T-helper 2 cell treated with Interferon-gamma antibody and Interleukin-4, amounts not matched to agents 100 ng/mL and 5 ng/mL, for 36 hours (primary cell): ENCODE measurements around the gene LY6G5C. TPM values are rescaled to one million over a fixed set of nuclear protein-coding genes. Genes with fewer than 3 reads are reported as not detected.

ENCODE experiments used
- total RNA-seq: library from RNA; stranded (reverse); gene quantifications from 2 replicates; pipeline ENCODE4 v1.2.3, GENCODE V29; 2022

LY6G5C gene
- total RNA-seq, 1 donor from 2014 or later = 4.2 TPM

Other genes starting within 250 kb of the LY6G5C start
- gene MICB, start 182.9 kb downstream of the LY6G5C start, total RNA-seq = 51.2 and 54.9 TPM in 2 replicates
- not detected in 2 replicates for gene MCCD1, start 152.1 kb downstream of the LY6G5C start, total RNA-seq
- 431 and 439 TPM in 2 replicates for gene DDX39B, start 139.1 kb downstream of the LY6G5C start, total RNA-seq
- gene ATP6V1G2, start 134.5 kb downstream of the LY6G5C start, total RNA-seq = 1.3 and 1.7 TPM in 2 replicates
- 14.3 and 16.3 TPM in 2 replicates for gene NFKBIL1, start 133.5 kb downstream of the LY6G5C start, total RNA-seq
- 29.4 and 30.0 TPM in 2 replicates for gene LTA, start 108.8 kb downstream of the LY6G5C start, total RNA-seq
- 45.3 and 45.8 TPM in 2 replicates for gene TNF, start 105.5 kb downstream of the LY6G5C start, total RNA-seq
- 767 and 782 TPM in 2 replicates for gene LTB, start 98.6 kb downstream of the LY6G5C start, total RNA-seq
- gene LST1, start 94.8 kb downstream of the LY6G5C start, total RNA-seq = 29.8 and 33.1 TPM in 2 replicates
- 72.4 and 75.5 TPM in 2 replicates for gene NCR3, start 88.1 kb downstream of the LY6G5C start, total RNA-seq
- gene AIF1, start 65.8 kb downstream of the LY6G5C start, total RNA-seq = 67.9 and 70.2 TPM in 2 replicates
- 236 and 240 TPM in 2 replicates for gene PRRC2A, start 60.4 kb downstream of the LY6G5C start, total RNA-seq
- gene BAG6, start 28.4 kb downstream of the LY6G5C start, total RNA-seq = 266 and 270 TPM in 2 replicates
- 3.0 TPM in 2 replicates for gene APOM, start 25.2 kb downstream of the LY6G5C start, total RNA-seq
- 20.8 and 21.6 TPM in 2 replicates for gene C6orf47, start 20.3 kb downstream of the LY6G5C start, total RNA-seq
- 29.2 and 31.4 TPM in 2 replicates for gene GPANK1, start 16.1 kb downstream of the LY6G5C start, total RNA-seq
- 220 and 229 TPM in 2 replicates for gene CSNK2B, start 15.0 kb downstream of the LY6G5C start, total RNA-seq
- 27.9 and 32.1 TPM in 2 replicates for gene LY6G5B, start 11.1 kb downstream of the LY6G5C start, total RNA-seq
- 53.8 and 54.9 TPM in 2 replicates for gene ABHD16A, start 22.3 kb upstream of the LY6G5C start, total RNA-seq
- gene LY6G6F, start 25.8 kb upstream of the LY6G5C start, total RNA-seq = 0.34 TPM in 1 of 2 replicates, not detected in the other
- not detected in 2 replicates for gene LY6G6D, start 34.3 kb upstream of the LY6G5C start, total RNA-seq
- 0.25 TPM in 1 of 2 replicates, not detected in the other for gene LY6G6C, start 40.7 kb upstream of the LY6G5C start, total RNA-seq
- gene MPIG6B, start 42.3 kb upstream of the LY6G5C start, total RNA-seq = not detected in 2 replicates
- gene DDAH2, start 48.2 kb upstream of the LY6G5C start, total RNA-seq = 12.2 and 15.5 TPM in 2 replicates
- 590 and 596 TPM in 2 replicates for gene CLIC1, start 55.5 kb upstream of the LY6G5C start, total RNA-seq
- gene MSH5, start 58.9 kb upstream of the LY6G5C start, total RNA-seq = 75.2 and 76.5 TPM in 2 replicates
- 16.6 and 20.2 TPM in 2 replicates for gene SAPCD1, start 81.6 kb upstream of the LY6G5C start, total RNA-seq
- gene VWA7, start 96.3 kb upstream of the LY6G5C start, total RNA-seq = 4.6 and 4.9 TPM in 2 replicates
- gene VARS1, start 114.7 kb upstream of the LY6G5C start, total RNA-seq = 124 TPM in 2 replicates
- gene LSM2, start 125.9 kb upstream of the LY6G5C start, total RNA-seq = 101 and 104 TPM in 2 replicates
- 2.6 and 2.8 TPM in 2 replicates for gene HSPA1L, start 134.2 kb upstream of the LY6G5C start, total RNA-seq
- 117 and 120 TPM in 2 replicates for gene HSPA1A, start 134.5 kb upstream of the LY6G5C start, total RNA-seq
- 83.9 and 85.5 TPM in 2 replicates for gene HSPA1B, start 146.7 kb upstream of the LY6G5C start, total RNA-seq
- gene NEU1, start 181.8 kb upstream of the LY6G5C start, total RNA-seq = 14.6 and 15.4 TPM in 2 replicates
- not detected in 2 replicates for gene SLC44A4, start 197.9 kb upstream of the LY6G5C start, total RNA-seq
- gene EHMT2, start 216.6 kb upstream of the LY6G5C start, total RNA-seq = 70.9 and 73.1 TPM in 2 replicates
- 2.8 TPM in 2 replicates for gene ZBTB12, start 221.0 kb upstream of the LY6G5C start, total RNA-seq
- 0.64 and 1.5 TPM in 2 replicates for gene C2, start 246.7 kb upstream of the LY6G5C start, total RNA-seq